ENCODE data around the gene SERPINB5. TPM values are rescaled to one million over a fixed set of nuclear protein-coding genes. Genes with fewer than 3 reads are reported as not detected.

Gene SERPINB5
- not detected for total RNA-seq
- total RNA-seq (2013) = not detected

GRCh38 chr18:63476668-63477067 lies at the start of gene SERPINB5:
TSS of gene SERPINB5 (plus strand) at chr18:63476958. CDS start at chr18:63484429, 7,471 bp downstream.
- DNase-seq (no peak), ATAC-seq (no peak)
- no peaks in the 10 kb centered on the region for H3K36me3 Mint-ChIP-seq
- no peak within 1 kb of the TSS for H3K4me3 Mint-ChIP-seq
- 92% methylated on average over 21 of the region's 21 CpGs for WGBS (ENCODE audit: insufficient coverage)
- H3K4me3 ChIP-seq (ENCODE audit: low read length) = no peak within 1 kb of the TSS
- intact Hi-C loops (cut with micrococcal nuclease) = no loop called here
- H3K9me3 Mint-ChIP-seq = no peaks in the 10 kb centered on the region
- no peaks in the 10 kb centered on the region for H3K9me3 ChIP-seq (ENCODE audit: control insufficient read depth, insufficient read depth, low read length)
- no peak within 1 kb of the TSS for H3K27ac Mint-ChIP-seq
- H3K27me3 Mint-ChIP-seq (ENCODE audit: low read depth in 2 of 2) = peaks cover 6 to 13% of the 10 kb centered on the region in 2 donors
- no peaks in the 10 kb centered on the region for H3K4me1 ChIP-seq (ENCODE audit: control insufficient read depth, insufficient read depth, low read length)
- no peaks in the 10 kb centered on the region for H3K36me3 ChIP-seq (ENCODE audit: control insufficient read depth, insufficient read depth, low read length)
- no peaks in the 10 kb centered on the region for H3K4me1 Mint-ChIP-seq
- no peaks in the 10 kb centered on the region for H3K27me3 ChIP-seq (ENCODE audit: control insufficient read depth, insufficient read depth, low read length)
- TF ChIP-seq, protein P1, sequence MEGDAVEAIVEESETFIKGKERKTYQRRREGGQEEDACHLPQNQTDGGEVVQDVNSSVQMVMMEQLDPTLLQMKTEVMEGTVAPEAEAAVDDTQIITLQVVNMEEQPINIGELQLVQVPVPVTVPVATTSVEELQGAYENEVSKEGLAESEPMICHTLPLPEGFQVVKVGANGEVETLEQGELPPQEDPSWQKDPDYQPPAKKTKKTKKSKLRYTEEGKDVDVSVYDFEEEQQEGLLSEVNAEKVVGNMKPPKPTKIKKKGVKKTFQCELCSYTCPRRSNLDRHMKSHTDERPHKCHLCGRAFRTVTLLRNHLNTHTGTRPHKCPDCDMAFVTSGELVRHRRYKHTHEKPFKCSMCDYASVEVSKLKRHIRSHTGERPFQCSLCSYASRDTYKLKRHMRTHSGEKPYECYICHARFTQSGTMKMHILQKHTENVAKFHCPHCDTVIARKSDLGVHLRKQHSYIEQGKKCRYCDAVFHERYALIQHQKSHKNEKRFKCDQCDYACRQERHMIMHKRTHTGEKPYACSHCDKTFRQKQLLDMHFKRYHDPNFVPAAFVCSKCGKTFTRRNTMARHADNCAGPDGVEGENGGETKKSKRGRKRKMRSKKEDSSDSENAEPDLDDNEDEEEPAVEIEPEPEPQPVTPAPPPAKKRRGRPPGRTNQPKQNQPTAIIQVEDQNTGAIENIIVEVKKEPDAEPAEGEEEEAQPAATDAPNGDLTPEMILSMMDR (IDR thresholded peaks at IDR 0.05) = no peak
- H3K27ac ChIP-seq (ENCODE audit: low read length) = no peak within 1 kb of the TSS

DNA sequence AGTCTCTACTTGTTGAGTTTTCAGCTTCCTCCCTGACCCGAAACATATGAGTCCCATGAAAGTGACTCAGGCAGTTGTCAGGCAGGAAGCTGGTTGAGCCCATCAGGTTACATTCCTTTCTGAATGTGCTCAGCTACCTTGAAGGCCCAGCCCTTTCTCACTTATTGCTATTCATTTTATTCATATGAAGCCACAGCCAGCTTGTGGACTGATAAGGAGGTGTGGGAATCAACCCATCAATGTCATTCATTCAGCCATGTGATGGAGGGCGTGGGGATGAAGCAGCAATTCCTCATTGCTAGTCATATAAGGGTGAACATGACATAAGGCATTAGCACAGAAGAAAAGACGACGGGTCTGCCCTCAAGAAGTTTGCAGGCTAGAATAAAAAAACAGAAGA lies 49.2 kb upstream of the SERPINB5 start:
- TF ChIP-seq, protein P1 (IDR thresholded peaks at IDR 0.05) = no peak
- no peak overlapping the region for H3K4me3 ChIP-seq (ENCODE audit: low read length)
- peaks cover 8% of the 10 kb centered on the region for H3K27me3 ChIP-seq (ENCODE audit: control insufficient read depth, insufficient read depth, low read length)
- H3K9me3 ChIP-seq (ENCODE audit: control insufficient read depth, insufficient read depth, low read length) = no peaks in the 10 kb centered on the region
- H3K36me3 ChIP-seq (ENCODE audit: control insufficient read depth, insufficient read depth, low read length) = no peaks in the 10 kb centered on the region
- Mint-ChIP-seq H3K27me3 (ENCODE audit: low read depth in 2 of 2) (peaks cover 14 to 43% of the 10 kb centered on the region in 2 donors), H3K4me1 (peaks cover 14 to 15% of the 10 kb centered on the region in 2 donors), H3K27ac (no peak overlapping the region), H3K4me3 (no peak overlapping the region), H3K36me3 (no peaks in the 10 kb centered on the region), H3K9me3 (peaks cover 0 to 2% of the 10 kb centered on the region in 2 donors)
- no peak overlapping the region for H3K27ac ChIP-seq (ENCODE audit: low read length)
- DNase-seq = no peak
- H3K4me1 ChIP-seq (ENCODE audit: control insufficient read depth, insufficient read depth, low read length) = peaks cover 4% of the 10 kb centered on the region
- intact Hi-C loops (cut with micrococcal nuclease) = no loop called here
- ATAC-seq = no peak
- 81% methylated on average over 4 of the region's 4 CpGs for WGBS (ENCODE audit: insufficient coverage)

DNA sequence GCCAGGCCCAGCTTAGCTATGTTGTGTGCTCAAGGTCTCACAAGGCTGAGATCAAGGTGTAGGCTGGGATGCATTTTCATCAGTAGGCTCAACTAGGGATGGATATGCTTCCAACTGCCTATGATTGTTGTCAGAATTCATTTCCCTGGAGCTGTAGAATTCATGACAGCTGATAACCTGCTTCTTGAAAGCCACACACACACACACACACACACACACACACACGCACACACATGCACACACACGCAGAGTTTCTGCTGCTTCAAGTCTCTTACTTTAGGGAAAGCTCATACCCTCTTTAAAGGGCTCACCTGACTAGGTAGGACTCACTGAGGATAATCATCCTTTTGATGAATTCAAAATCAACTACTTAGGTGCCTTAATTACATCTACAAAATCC lies 46.2 kb upstream of the SERPINB5 start:
- H3K27me3 ChIP-seq (ENCODE audit: control insufficient read depth, insufficient read depth, low read length) = peaks cover 8% of the 10 kb centered on the region
- Mint-ChIP-seq H3K27ac (no peak overlapping the region), H3K9me3 (no peaks in the 10 kb centered on the region), H3K4me3 (no peak overlapping the region), H3K4me1 (no peaks in the 10 kb centered on the region), H3K27me3 (ENCODE audit: low read depth in 2 of 2) (peaks cover 19 to 56% of the 10 kb centered on the region in 2 donors), H3K36me3 (no peaks in the 10 kb centered on the region)
- TF ChIP-seq, protein P1 (IDR thresholded peaks at IDR 0.05) = no peak
- H3K4me3 ChIP-seq (ENCODE audit: low read length) = no peak overlapping the region
- intact Hi-C loops (cut with micrococcal nuclease) = no loop called here
- no peak overlapping the region for H3K27ac ChIP-seq (ENCODE audit: low read length)
- H3K4me1 ChIP-seq (ENCODE audit: control insufficient read depth, insufficient read depth, low read length) = no peaks in the 10 kb centered on the region
- no peaks in the 10 kb centered on the region for H3K36me3 ChIP-seq (ENCODE audit: control insufficient read depth, insufficient read depth, low read length)
- WGBS (ENCODE audit: insufficient coverage) = 74% methylated on average over 2 of the region's 2 CpGs
- ATAC-seq = no peak
- no peak for DNase-seq
- no peaks in the 10 kb centered on the region for H3K9me3 ChIP-seq (ENCODE audit: control insufficient read depth, insufficient read depth, low read length)

GRCh38 chr18:63431180-63431579 lies 45.6 kb upstream of the SERPINB5 start:
- H3K36me3 ChIP-seq (ENCODE audit: control insufficient read depth, insufficient read depth, low read length) = no peaks in the 10 kb centered on the region
- Mint-ChIP-seq H3K4me1 (no peaks in the 10 kb centered on the region), H3K27me3 (ENCODE audit: low read depth in 2 of 2) (peaks cover 20 to 58% of the 10 kb centered on the region in 2 donors), H3K36me3 (no peaks in the 10 kb centered on the region), H3K27ac (no peak overlapping the region), H3K4me3 (no peak overlapping the region), H3K9me3 (no peaks in the 10 kb centered on the region)
- whole genome bisulfite sequencing (ENCODE audit: insufficient coverage) = no CpG with 5 or more reads among the region's 1 CpG
- H3K4me1 ChIP-seq (ENCODE audit: control insufficient read depth, insufficient read depth, low read length) = no peaks in the 10 kb centered on the region
- TF ChIP-seq, protein P1 (IDR thresholded peaks at IDR 0.05) = no peak
- no peak overlapping the region for H3K27ac ChIP-seq (ENCODE audit: low read length)
- DNase-seq (no peak), ATAC-seq (no peak)
- intact Hi-C loops (cut with micrococcal nuclease) = no loop called here
- H3K4me3 ChIP-seq (ENCODE audit: low read length) = no peak overlapping the region
- no peaks in the 10 kb centered on the region for H3K9me3 ChIP-seq (ENCODE audit: control insufficient read depth, insufficient read depth, low read length)
- peaks cover 8% of the 10 kb centered on the region for H3K27me3 ChIP-seq (ENCODE audit: control insufficient read depth, insufficient read depth, low read length)

Data from natural killer cell (primary cell).